ENCODE results near the gene OR2C3. TPM values are rescaled to one million over a fixed set of nuclear protein-coding genes. Genes with fewer than 3 reads are reported as not detected.
A peak's percentile ranks its signal among the peaks of the same experiment; 100 is the strongest.
"Not testable (repeated sequence)": the region's sequence is repeated elsewhere in the genome, so short reads cannot be mapped to it uniquely, and the experiment has no call there.

OR2C3 gene
- total RNA-seq, 1 donor from 2014 or later: not detected

- Mint-ChIP-seq H3K36me3 (ENCODE audit: unreplicated experiment) (no peaks in the 10 kb centered on the region), H3K4me1 (ENCODE audit: low read depth, unreplicated experiment) (no peaks in the 10 kb centered on the region), H3K27me3 (ENCODE audit: unreplicated experiment) (no peaks in the 10 kb centered on the region), H3K4me3 (ENCODE audit: unreplicated experiment) (no peak overlapping the region), H3K9me3 (ENCODE audit: unreplicated experiment) (no peaks in the 10 kb centered on the region), H3K27ac (ENCODE audit: unreplicated experiment) (no peak overlapping the region)
- no peak for DNase-seq
- TF ChIP-seq CTCF (IDR thresholded peaks at IDR 0.05; ENCODE audit: partially characterized antibody, unreplicated experiment): peak; percentile 10
Observed at GRCh38 chr1:247487057-247487456, 49.2 kb downstream of the OR2C3 start.

GRCh38 chr1:247482747-247483146, 53.5 kb downstream of the OR2C3 start:
- Mint-ChIP-seq H3K36me3 (ENCODE audit: unreplicated experiment) (no peaks in the 10 kb centered on the region), H3K27ac (ENCODE audit: unreplicated experiment) (no peak overlapping the region), H3K27me3 (ENCODE audit: unreplicated experiment) (no peaks in the 10 kb centered on the region), H3K4me3 (ENCODE audit: unreplicated experiment) (no peak overlapping the region), H3K9me3 (ENCODE audit: unreplicated experiment) (no peaks in the 10 kb centered on the region), H3K4me1 (ENCODE audit: low read depth, unreplicated experiment) (no peaks in the 10 kb centered on the region)
- TF ChIP-seq CTCF (IDR thresholded peaks at IDR 0.05; ENCODE audit: partially characterized antibody, unreplicated experiment): no peak
- no peak for DNase-seq

- not testable (repeated sequence) for H3K36me3 Mint-ChIP-seq (ENCODE audit: unreplicated experiment)
Observed at GRCh38 chr1:247476328-247477058, 59.7 kb downstream of the OR2C3 start.

GRCh38 chr1:247475793-247476192, 60.4 kb downstream of the OR2C3 start:
- Mint-ChIP-seq H3K4me3 (ENCODE audit: unreplicated experiment) (no peak overlapping the region), H3K27ac (ENCODE audit: unreplicated experiment) (no peak overlapping the region), H3K36me3 (ENCODE audit: unreplicated experiment) (no peaks in the 10 kb centered on the region), H3K4me1 (ENCODE audit: low read depth, unreplicated experiment) (no peaks in the 10 kb centered on the region), H3K9me3 (ENCODE audit: unreplicated experiment) (no peaks in the 10 kb centered on the region), H3K27me3 (ENCODE audit: unreplicated experiment) (no peaks in the 10 kb centered on the region)
- DNase-seq: no peak
- TF ChIP-seq CTCF (IDR thresholded peaks at IDR 0.05; ENCODE audit: partially characterized antibody, unreplicated experiment): no peak

More at GRCh38 chr1:247476328-247477058, 59.7 kb downstream of the OR2C3 start:
- not testable (repeated sequence) for H3K27me3 Mint-ChIP-seq (ENCODE audit: unreplicated experiment); H3K9me3 Mint-ChIP-seq (ENCODE audit: unreplicated experiment); H3K27ac Mint-ChIP-seq (ENCODE audit: unreplicated experiment); H3K4me1 Mint-ChIP-seq (ENCODE audit: low read depth, unreplicated experiment); H3K4me3 Mint-ChIP-seq (ENCODE audit: unreplicated experiment); DNase-seq

Other genes with a start within 250 kb of the OR2C3 start
- 60.5 TPM for gene ZNF496, start 204.6 kb downstream of the OR2C3 start, total RNA-seq (ENCODE audit: unreplicated experiment)
- not detected for gene NLRP3, start 120.3 kb downstream of the OR2C3 start, total RNA-seq (ENCODE audit: unreplicated experiment)
- gene OR2B11, start 78.3 kb downstream of the OR2C3 start, total RNA-seq (ENCODE audit: unreplicated experiment): not detected
- gene GCSAML, start 12.7 kb upstream of the OR2C3 start, total RNA-seq (ENCODE audit: unreplicated experiment): not detected
- gene OR2G2, start 51.9 kb upstream of the OR2C3 start, total RNA-seq (ENCODE audit: unreplicated experiment): not detected
- not detected for gene OR2G3, start 69.1 kb upstream of the OR2C3 start, total RNA-seq (ENCODE audit: unreplicated experiment)
- gene OR13G1, start 143.3 kb upstream of the OR2C3 start, total RNA-seq (ENCODE audit: unreplicated experiment): not detected
- gene OR6F1, start 180.2 kb upstream of the OR2C3 start, total RNA-seq (ENCODE audit: unreplicated experiment): not detected
- gene OR14K1, start 202.2 kb upstream of the OR2C3 start, total RNA-seq (ENCODE audit: unreplicated experiment): not detected
- not detected for gene OR14A2, start 211.7 kb upstream of the OR2C3 start, total RNA-seq (ENCODE audit: unreplicated experiment)
- gene OR1C1, start 224.1 kb upstream of the OR2C3 start, total RNA-seq (ENCODE audit: unreplicated experiment): not detected

Data from glutamatergic neuron (in vitro differentiated cells).